ENCODE data around the gene CAMSAP1.

CAMSAP1 gene

DNA sequence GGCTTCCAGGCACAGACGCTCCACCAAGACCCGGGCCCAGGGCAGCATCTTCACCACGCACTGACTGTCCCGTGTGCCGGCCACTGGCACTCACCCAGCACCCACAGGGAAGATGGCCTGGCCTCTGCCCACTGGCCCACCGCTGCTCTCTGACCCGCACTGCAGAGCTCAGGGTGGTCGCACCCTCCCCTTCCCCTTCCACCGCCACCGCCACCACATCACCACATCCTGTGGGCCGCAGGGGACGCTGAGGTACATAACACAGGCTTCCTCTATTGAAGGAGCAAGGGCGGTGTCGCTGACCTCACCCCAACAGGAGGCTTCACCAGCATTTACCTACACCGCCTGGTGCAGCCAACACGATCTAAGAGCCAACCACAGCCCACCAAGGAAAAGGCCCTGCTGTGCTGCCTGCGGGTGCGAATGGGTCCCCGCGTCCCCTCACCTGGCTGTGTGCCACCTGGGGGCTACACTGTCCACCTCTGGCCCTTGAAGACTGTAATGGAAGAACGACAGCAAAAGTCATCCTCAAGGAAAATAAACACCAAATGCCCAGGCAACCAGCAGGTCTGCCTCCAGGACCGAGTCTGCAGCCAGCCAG, 101.8 kb downstream of the CAMSAP1 start:
- POLR2A ChIA-PET (ENCODE audit: low non-redundant PET), result no interaction called here
- H3K27ac ChIP-seq, result no peak overlapping the region
- CTCF ChIA-PET, result interaction anchor here (0.8 kb wide), 1 partner anchor 18 kb away, joined by 5 read pairs; no protein-coding TSS in a partner anchor

DNA sequence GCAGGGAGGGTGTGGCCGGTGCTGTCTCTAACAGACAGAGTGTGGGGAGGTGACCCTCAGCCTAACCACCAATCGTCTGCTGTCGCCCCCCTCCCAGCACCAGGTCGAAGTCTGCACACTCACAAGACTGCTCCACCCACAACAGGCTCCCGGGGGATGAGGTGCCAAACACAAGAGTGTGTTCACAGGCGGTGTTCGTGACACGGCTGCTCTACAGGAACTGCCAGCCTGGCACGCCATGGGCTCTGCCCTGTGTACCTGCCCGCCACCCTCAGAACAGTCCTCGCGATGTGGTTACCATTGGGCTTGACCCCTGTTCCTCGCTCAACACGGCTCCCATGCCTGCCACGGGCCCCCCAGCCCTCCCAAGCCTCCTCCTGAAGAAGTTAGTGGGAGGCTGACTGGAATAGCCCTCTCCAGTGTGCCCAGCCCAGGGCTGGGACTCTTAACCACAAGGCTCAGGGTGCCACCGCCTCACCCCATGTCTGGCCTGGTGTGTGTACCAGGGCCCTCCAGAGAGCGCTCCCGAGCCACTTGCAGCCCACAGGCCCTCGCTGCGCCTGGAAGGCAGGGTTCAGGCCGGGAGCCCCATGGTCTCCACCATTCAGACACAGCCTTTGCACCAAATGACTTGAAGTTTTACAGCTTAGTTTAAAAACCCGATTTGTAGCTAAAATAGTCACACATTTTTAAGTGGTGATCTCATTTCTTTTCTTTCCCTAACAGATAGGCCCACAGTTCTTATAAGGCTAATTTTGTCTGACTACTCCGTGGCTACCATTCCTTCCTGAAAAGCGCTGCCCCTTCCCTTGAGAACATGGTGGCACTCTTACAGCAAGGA, 102.5 kb downstream of the CAMSAP1 start:
- ChIA-PET POLR2A (ENCODE audit: low non-redundant PET) (no interaction called here), CTCF (interaction anchor here (0.6 to 0.8 kb wide), 2 partner anchors 19 to 634 kb away, joined by 3 to 5 read pairs; no protein-coding TSS in a partner anchor)
- H3K27ac ChIP-seq, result no peak overlapping the region
- TF ChIP-seq, protein P1, sequence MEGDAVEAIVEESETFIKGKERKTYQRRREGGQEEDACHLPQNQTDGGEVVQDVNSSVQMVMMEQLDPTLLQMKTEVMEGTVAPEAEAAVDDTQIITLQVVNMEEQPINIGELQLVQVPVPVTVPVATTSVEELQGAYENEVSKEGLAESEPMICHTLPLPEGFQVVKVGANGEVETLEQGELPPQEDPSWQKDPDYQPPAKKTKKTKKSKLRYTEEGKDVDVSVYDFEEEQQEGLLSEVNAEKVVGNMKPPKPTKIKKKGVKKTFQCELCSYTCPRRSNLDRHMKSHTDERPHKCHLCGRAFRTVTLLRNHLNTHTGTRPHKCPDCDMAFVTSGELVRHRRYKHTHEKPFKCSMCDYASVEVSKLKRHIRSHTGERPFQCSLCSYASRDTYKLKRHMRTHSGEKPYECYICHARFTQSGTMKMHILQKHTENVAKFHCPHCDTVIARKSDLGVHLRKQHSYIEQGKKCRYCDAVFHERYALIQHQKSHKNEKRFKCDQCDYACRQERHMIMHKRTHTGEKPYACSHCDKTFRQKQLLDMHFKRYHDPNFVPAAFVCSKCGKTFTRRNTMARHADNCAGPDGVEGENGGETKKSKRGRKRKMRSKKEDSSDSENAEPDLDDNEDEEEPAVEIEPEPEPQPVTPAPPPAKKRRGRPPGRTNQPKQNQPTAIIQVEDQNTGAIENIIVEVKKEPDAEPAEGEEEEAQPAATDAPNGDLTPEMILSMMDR (conservative IDR thresholded peaks at IDR 0.05; ENCODE audit: low read depth), result no peak
- DNase-seq (ENCODE audit: low spot score), result no peak

More for the DNA sequence above, 101.8 kb downstream of the CAMSAP1 start:
- TF ChIP-seq, protein P1 (conservative IDR thresholded peaks at IDR 0.05; ENCODE audit: low read depth), result no peak
- DNase-seq (ENCODE audit: low spot score), result no peak

DNA sequence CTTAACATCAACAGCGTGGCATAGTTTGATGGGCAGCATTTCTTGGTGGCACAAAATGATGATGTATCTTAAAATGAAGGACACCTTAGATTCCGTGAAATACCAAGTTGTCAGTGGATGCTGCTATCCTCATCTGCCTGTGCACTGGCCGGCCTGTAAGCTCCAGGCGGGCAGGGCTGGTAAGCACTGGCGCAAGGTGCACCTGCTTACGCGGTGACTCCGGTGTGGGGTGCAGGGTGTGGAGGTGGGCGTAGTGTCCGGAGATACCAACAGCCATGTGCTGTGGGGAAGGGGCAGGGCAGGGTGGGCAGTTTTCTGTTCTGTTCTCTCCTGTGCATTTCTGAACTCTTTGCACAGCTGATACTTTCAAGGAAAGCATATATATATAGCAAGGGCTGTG, 103.9 kb downstream of the CAMSAP1 start:
- no peak for DNase-seq (ENCODE audit: low spot score)
- TF ChIP-seq, protein P1 (conservative IDR thresholded peaks at IDR 0.05; ENCODE audit: low read depth), result no peak
- H3K27ac ChIP-seq, result no peak overlapping the region
- CTCF ChIA-PET, result no interaction called here
- POLR2A ChIA-PET (ENCODE audit: low non-redundant PET), result no interaction called here

DNA sequence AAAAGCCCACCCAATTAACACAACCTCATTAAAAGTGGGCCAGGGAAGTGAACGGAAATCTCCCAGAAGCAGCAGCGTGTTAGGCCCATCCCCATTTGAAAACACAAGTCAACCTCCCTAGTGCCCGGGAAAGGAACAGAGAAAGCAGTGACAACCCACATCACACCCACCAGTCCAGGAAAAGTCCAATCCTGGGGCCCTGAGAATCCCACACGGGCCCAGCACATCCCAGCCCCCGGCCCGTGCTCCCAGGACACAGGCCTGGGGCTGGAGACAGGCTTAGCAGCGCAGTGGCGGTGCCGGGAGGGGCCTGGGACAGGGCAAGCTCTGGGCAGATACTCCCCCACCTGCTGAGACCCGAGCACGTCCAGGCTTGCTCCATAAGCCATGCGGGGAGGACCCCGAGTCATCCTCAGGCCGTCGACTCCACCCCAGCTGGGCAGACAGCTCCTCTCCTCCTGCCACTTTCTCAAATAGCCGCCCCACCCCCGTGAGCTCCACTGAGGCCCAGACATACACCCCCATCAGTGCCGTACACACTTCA, 104.4 kb downstream of the CAMSAP1 start:
- ChIA-PET CTCF (no interaction called here), POLR2A (ENCODE audit: low non-redundant PET) (no interaction called here)
- no peak overlapping the region for H3K27ac ChIP-seq
- DNase-seq (ENCODE audit: low spot score), result no peak
- TF ChIP-seq, protein P1 (conservative IDR thresholded peaks at IDR 0.05; ENCODE audit: low read depth), result no peak

DNA sequence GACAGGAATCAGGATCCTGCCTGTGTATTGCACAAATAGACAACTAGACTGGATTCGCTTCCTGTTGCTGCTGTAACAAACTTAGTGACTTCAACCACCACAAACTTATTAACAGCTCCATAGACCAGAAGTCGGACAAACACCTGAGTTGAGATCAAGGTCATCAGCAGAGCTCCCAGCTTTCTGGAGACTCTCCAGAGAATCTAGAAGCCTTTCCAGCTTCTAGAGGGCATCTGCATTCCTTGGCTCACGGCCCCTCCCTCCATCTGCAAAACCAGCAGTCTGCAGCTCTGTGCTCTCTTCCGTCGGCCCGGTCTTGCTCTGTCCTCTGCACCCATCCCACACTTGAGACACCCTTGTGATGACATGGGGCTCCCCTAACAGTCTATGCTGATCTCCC, 106.3 kb downstream of the CAMSAP1 start:
- TF ChIP-seq, protein P1 (conservative IDR thresholded peaks at IDR 0.05; ENCODE audit: low read depth), result no peak
- no peak overlapping the region for H3K27ac ChIP-seq
- ChIA-PET POLR2A (ENCODE audit: low non-redundant PET) (no interaction called here), CTCF (no interaction called here)
- DNase-seq (ENCODE audit: low spot score), result no peak

DNA sequence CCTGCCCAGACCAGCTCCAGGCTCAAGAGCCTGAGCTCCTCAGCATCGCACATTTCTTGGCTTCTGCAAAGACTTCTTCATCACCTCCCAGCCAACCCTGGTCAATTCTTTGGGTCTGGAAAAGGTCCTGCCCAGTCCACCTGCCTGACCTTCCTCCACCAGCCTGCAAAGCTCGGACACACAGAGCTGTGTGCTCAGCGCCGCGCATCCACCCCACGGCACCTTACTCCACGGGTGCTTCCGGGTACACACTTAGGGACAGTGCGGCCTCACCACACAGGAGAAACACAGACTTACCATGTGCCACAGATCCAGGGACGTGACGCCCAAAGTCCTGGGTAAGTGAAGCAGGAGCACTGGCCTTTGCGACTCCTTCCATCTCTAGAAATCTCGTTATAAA, 108.1 kb downstream of the CAMSAP1 start:
- TF ChIP-seq, protein P1 (conservative IDR thresholded peaks at IDR 0.05; ENCODE audit: low read depth), result no peak
- POLR2A ChIA-PET (ENCODE audit: low non-redundant PET), result no interaction called here
- CTCF ChIA-PET, result interaction anchor here (0.7 to 1.2 kb wide), 4 partner anchors 65 to 371 kb away, joined by 3 to 6 read pairs (median 3); no protein-coding TSS in a partner anchor
- no peak for DNase-seq (ENCODE audit: low spot score)
- no peak overlapping the region for H3K27ac ChIP-seq
